ENCODE results near the gene ZNRF3. TPM values are rescaled to one million over a fixed set of nuclear protein-coding genes. Genes with fewer than 3 reads are reported as not detected.

The ZNRF3 gene
- total and polyA plus RNA-seq, 4 donors, result 3.5 to 10.2 (median 6.9) TPM

GRCh38 chr22:28874811-28875320 is 8.5 kb upstream of the ZNRF3 start:
- H3K27me3 ChIP-seq (ENCODE audit: control insufficient read depth in 3 of 3, insufficient read depth in 3 of 3, low read length in 2 of 3), result no peaks in the 10 kb centered on the region
- no peak overlapping the region for H3K4me3 ChIP-seq
- no peak overlapping the region for H3K27ac ChIP-seq (ENCODE audit: low read depth in 1 of 2, low read length in 1 of 2)
- no peak for DNase-seq
- no peak overlapping the region for H3K9ac ChIP-seq (ENCODE audit: insufficient read depth in 1 of 2, low read length in 2 of 2)
- no peaks in the 10 kb centered on the region for H3K9me3 ChIP-seq (ENCODE audit: control insufficient read depth in 4 of 4, insufficient read depth in 3 of 4, low read length in 3 of 4)
- no peaks in the 10 kb centered on the region for H3K36me3 ChIP-seq (ENCODE audit: control insufficient read depth in 4 of 4, insufficient read depth in 4 of 4, low read length in 4 of 4)
- H3K4me1 ChIP-seq (ENCODE audit: control insufficient read depth in 5 of 5, insufficient read depth in 5 of 5, low read length in 5 of 5), result no peaks in the 10 kb centered on the region
- no peak for ATAC-seq (ENCODE audit: insufficient read depth, low FRiP score)
- no peak for TF ChIP-seq CTCF (IDR thresholded peaks at IDR 0.05; ENCODE audit: control extremely low read depth, extremely low read depth)
- WGBS, 2 donors, result 95 to 100% methylated on average over 2 of the region's 2 CpGs

DNA sequence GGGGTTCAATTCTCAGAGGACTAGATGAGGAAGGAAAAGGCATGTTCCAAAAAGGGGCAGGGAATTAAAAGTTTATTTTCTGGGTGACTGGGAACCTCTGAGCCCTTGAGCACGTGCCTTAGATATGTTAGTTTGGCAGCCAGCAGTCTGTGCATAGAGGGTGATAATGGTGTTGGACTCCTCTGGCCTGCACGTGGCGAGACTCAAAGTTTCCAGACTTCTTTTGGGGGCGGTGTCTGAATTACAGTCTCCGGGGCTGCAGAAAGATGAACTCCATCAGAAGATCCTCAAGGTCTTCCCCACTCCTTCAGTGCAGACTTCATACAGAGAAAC is 861 bp upstream of the ZNRF3 start:
- Histone ChIP-seq H3K9me3 (ENCODE audit: control insufficient read depth in 4 of 4, insufficient read depth in 3 of 4, low read length in 3 of 4) (no peaks in the 10 kb centered on the region), H3K4me3 (peak overlapping the region; percentile 51), H3K4me1 (ENCODE audit: control insufficient read depth in 5 of 5, insufficient read depth in 5 of 5, low read length in 5 of 5) (peaks cover 0 to 29% (median 5%) of the 10 kb centered on the region in 5 donors), H3K9ac (ENCODE audit: insufficient read depth in 1 of 2, low read length in 2 of 2) (peak overlapping the region in 1 of 2 donors; percentile 38), H3K27ac (ENCODE audit: low read depth in 1 of 2, low read length in 1 of 2) (no peak overlapping the region), H3K27me3 (ENCODE audit: control insufficient read depth in 3 of 3, insufficient read depth in 3 of 3, low read length in 2 of 3) (no peaks in the 10 kb centered on the region), H3K36me3 (ENCODE audit: control insufficient read depth in 4 of 4, insufficient read depth in 4 of 4, low read length in 4 of 4) (no peaks in the 10 kb centered on the region)
- 5 to 7% methylated on average over 5 of the region's 5 CpGs for WGBS, 2 donors
- ATAC-seq (ENCODE audit: insufficient read depth, low FRiP score) (peak; percentile 0), DNase-seq (peak; percentile 43 to 75 (median 69))
- TF ChIP-seq CTCF (IDR thresholded peaks at IDR 0.05; ENCODE audit: control extremely low read depth, extremely low read depth), result no peak

- no peak overlapping the region for H3K9ac ChIP-seq (ENCODE audit: insufficient read depth in 1 of 2, low read length in 2 of 2)
- TF ChIP-seq CTCF (IDR thresholded peaks at IDR 0.05; ENCODE audit: control extremely low read depth, extremely low read depth), result no peak
- no peaks in the 10 kb centered on the region for H3K9me3 ChIP-seq (ENCODE audit: control insufficient read depth in 4 of 4, insufficient read depth in 3 of 4, low read length in 3 of 4)
- ATAC-seq (ENCODE audit: insufficient read depth, low FRiP score) (no peak), DNase-seq (no peak)
- H3K27ac ChIP-seq (ENCODE audit: low read depth in 1 of 2, low read length in 1 of 2), result peak overlapping the region; percentile 89 to 91
- H3K4me3 ChIP-seq, result peak overlapping the region; percentile 73
- H3K36me3 ChIP-seq (ENCODE audit: control insufficient read depth in 4 of 4, insufficient read depth in 4 of 4, low read length in 4 of 4), result no peaks in the 10 kb centered on the region
- peaks cover 0 to 29% (median 5%) of the 10 kb centered on the region in 5 donors for H3K4me1 ChIP-seq (ENCODE audit: control insufficient read depth in 5 of 5, insufficient read depth in 5 of 5, low read length in 5 of 5)
- no peaks in the 10 kb centered on the region for H3K27me3 ChIP-seq (ENCODE audit: control insufficient read depth in 3 of 3, insufficient read depth in 3 of 3, low read length in 2 of 3)
- WGBS, 2 donors, result 0% methylated on average over 10 to 48 of the region's 48 CpGs
These were observed 215 bp downstream of the ZNRF3 start for GRCh38 chr22:28883657-28883916.

Data from lung (tissue), 12 donors.